Stimulated activated CD4-positive, alpha-beta T cell treated with anti-CD3 and anti-CD28 coated beads, TNF-alpha, amount 100 ng/mL, for 1 hour (primary cell): ENCODE data around the gene CHRNB1.
"Not testable (repeated sequence)": the region's sequence is repeated elsewhere in the genome, so short reads cannot be mapped to it uniquely, and the experiment has no call there.

ENCODE experiments used
- DNase-seq, 3 donors: peaks; one replicate each; pipeline ENCODE4 v3.0.0-alpha.2; 2020; ENCODE audit warnings: low read depth in 3 of 3, low spot score in 1 of 3

The CHRNB1 gene

GRCh38 chr17:7482742-7483088, 37.9 kb downstream of the CHRNB1 start:
- DNase-seq: not testable (repeated sequence)

- peak; percentile 79 to 94 (median 88) for DNase-seq
Measured at GRCh38 chr17:7483255-7484066, 38.6 kb downstream of the CHRNB1 start.

GRCh38 chr17:7484067-7484918, 39.4 kb downstream of the CHRNB1 start, which contains the start of gene POLR2A:
TSS of gene POLR2A (plus strand) at chr17:7484366.
- peak; percentile 96 to 99 (median 98) for DNase-seq

- no peak for DNase-seq
Measured at GRCh38 chr17:7484919-7485377, 40.1 kb downstream of the CHRNB1 start.

- DNase-seq: no peak
Measured at GRCh38 chr17:7486181-7486580, 41.3 kb downstream of the CHRNB1 start.

- no peak for DNase-seq
Measured at GRCh38 chr17:7490144-7490543, 45.3 kb downstream of the CHRNB1 start.

- no peak for DNase-seq
Measured at GRCh38 chr17:7491583-7491982, 46.7 kb downstream of the CHRNB1 start.

- DNase-seq: no peak
Measured at GRCh38 chr17:7493941-7494340, 49.1 kb downstream of the CHRNB1 start.

- DNase-seq: no peak
Measured at GRCh38 chr17:7495906-7496434, 51.1 kb downstream of the CHRNB1 start.

GRCh38 chr17:7496470-7497183, 51.8 kb downstream of the CHRNB1 start:
- no peak for DNase-seq

GRCh38 chr17:7497228-7497627, 52.4 kb downstream of the CHRNB1 start:
- no peak for DNase-seq

GRCh38 chr17:7497636-7498035, 52.8 kb downstream of the CHRNB1 start:
- DNase-seq: no peak

GRCh38 chr17:7499161-7499560, 54.3 kb downstream of the CHRNB1 start:
- DNase-seq: no peak

GRCh38 chr17:7501729-7502128, 56.9 kb downstream of the CHRNB1 start:
- DNase-seq: no peak

- no peak for DNase-seq
Measured at GRCh38 chr17:7502171-7502847, 57.4 kb downstream of the CHRNB1 start.

- no peak for DNase-seq
Measured at GRCh38 chr17:7502987-7503386, 58.1 kb downstream of the CHRNB1 start.

GRCh38 chr17:7503521-7503920, 58.7 kb downstream of the CHRNB1 start:
- no peak for DNase-seq
